ELF-1 (cell line): ENCODE measurements around the gene LTBP1.

ENCODE experiments used
- DNase-seq: peaks from one replicate; pipeline ENCODE4 v3.0.0-alpha.2; 2016; ENCODE audit warnings: low read depth, low spot score

LTBP1 gene

GRCh38 chr2:33307659-33308270 is 361.0 kb downstream of the LTBP1 start:
- DNase-seq, result no peak

DNA sequence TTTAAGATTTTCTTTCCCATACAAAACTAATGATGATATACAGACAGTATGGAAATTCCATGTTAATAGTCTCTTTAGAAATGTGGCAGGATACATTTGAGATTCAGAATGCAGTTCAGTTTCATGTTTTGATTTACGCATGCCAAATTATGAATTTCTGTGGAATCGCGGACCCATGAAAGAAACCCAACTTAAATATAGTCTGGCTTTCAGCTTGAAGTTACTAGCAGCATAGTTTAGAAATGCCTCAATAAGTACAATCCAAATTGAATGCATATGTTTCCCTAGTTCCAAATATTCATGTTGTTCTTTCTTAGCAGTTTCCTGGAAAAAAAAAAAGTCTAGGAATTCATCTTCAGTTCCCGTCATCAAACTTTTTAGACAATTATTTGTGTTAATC is 365.6 kb downstream of the LTBP1 start:
- no peak for DNase-seq

GRCh38 chr2:33313039-33313438 is 366.3 kb downstream of the LTBP1 start:
- DNase-seq, result no peak

- no peak for DNase-seq
These were observed 367.8 kb downstream of the LTBP1 start for GRCh38 chr2:33314541-33314940.

DNA sequence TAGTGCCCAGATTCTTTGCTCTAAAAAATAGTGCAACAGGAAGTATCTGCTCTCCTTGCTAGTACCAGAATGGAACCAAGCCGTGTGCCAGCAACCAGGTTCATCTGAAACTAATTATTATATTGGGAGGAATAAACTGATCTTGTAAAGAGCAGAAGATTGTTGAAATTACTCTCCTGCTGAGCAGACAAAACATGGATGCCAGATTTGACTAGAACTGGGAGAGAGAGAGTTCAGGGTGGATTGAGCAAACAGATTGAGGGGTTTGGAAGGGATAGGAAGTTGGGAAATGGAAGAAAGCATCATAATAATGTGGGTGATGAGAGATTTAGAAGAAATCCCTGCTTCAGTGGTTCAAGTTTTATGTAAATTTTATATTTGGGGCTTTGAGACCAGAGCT is 369.6 kb downstream of the LTBP1 start:
- no peak for DNase-seq

GRCh38 chr2:33317369-33318007 is 370.7 kb downstream of the LTBP1 start:
- no peak for DNase-seq

DNA sequence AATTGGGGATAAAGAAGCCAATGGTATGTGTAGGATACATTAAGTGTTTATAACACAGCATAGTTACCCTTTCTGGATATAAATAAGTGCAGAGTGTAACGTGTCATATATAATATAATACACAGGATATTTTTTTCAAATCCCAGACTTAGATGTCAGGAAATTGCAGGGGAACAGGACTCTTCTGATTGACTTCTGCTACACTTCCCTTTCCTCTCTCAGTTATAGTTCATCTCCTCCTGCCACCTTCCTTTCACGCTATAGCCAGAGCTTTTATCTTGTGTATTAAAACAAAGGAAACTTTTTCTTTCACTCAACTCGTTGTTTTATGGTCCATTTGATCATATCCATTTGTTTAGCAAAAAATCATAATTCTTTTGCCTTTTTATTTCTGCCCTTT is 371.7 kb downstream of the LTBP1 start:
- no peak for DNase-seq

GRCh38 chr2:33320573-33320972 is 373.8 kb downstream of the LTBP1 start:
- DNase-seq, result no peak

DNA sequence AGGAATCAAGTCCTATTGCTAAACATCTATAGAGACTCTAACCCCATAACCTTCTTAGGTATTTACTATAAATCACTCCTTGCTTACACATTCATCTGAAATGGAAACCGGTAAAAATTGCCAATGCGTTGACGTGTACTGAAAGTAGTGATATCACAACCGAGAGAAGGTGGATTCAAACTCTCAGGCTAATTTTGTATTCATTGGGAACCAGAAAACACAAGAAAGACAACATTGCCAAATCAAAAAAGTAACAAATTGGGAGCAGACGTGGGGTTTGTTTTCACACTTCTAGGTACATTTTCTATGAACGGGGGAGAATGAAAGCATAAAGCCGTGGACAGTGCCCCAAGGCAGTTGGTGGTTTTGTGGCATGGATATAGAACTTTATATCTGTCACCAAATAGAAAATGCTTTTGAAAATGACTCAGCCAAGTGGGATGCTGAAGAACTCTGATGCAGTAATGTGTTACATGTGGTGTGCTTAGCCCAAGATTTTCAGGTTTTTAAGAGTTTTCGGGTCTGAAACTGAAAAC is 374.6 kb downstream of the LTBP1 start:
- DNase-seq, result no peak

DNA sequence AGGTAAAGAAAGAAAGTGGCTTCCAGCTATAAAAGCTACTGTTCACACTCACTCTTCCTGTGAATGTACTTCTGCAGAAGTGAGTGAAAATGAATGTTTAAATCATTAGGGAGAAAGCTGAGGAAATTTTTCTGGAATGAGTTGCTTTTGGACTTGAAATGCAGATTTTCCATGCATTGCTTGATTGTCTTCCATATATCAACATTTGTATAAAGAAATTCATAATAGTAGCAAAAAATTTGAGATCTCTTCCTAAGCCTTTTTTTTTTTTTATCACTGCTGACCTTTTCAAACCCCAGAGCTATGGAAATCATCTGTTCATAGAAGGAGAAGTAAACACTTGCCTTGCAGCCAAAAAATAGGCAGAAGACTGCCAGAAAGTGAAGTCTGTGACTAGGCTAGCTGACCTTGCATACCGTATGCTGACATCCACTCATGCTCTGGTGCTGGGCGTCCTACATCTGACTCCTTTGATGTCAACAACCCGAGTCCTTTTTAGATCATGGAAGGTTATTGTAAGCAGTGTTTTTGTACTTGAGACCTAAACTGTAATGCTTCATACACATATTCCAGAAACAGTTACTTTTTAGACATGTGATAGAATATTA is 375.2 kb downstream of the LTBP1 start:
- DNase-seq, result no peak

DNA sequence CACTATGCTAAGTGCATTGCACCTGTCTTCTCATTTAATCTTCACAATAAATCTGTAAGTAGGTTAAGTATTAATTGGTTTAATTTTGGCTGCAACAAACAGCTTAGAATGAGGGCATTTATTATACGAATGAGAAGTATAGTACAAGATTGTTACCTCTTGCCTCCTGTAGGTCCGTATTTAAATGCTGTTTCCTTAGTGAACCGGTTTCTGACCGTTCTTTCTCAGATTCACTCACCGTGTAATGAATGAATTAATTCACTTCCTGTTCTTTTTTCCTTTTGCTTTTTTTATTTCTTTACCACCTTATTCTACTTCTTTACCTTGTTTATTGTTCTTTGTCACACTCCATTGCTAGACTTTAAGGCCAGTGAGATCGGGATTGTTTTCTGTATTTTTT is 375.9 kb downstream of the LTBP1 start:
- DNase-seq, result no peak

DNA sequence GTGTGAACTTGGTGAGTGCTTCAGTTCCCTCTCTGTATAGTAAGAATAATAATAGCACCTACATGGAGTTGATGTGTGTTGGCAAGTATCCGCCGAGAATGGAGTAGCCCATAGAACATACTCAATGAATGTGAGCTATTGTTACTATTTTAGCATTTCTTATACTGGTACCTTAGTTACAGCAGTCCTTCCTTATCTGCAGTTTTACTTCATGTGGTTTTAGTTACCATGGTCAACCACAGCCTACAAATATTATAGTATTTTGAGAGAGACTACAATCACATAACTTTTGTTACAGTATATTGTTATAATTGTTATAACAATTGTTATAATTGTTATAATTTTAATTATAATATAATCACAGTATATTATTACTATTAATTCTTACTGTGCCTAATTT is 377.2 kb downstream of the LTBP1 start:
- DNase-seq, result no peak

DNA sequence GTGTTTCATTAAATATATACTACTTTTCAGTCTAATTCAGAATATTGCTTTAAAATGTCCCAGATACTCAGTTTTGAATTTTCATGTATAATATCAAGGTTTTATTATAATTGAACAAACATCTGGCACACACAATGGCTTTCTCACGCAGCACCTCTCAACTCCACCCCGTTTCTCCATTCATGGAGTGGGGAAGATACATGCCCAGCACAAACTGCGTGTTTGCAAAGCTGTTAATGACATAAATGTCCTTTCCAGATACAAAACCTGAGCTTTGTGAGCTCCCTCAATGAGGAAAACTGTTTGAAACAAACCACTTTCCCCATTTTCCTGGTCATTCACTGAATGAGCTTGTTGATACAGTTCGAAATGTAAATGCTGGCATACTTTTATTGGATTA is 379.3 kb downstream of the LTBP1 start:
- DNase-seq, result no peak

- no peak for DNase-seq
These were observed 386.7 kb downstream of the LTBP1 start for GRCh38 chr2:33333433-33333832.

DNA sequence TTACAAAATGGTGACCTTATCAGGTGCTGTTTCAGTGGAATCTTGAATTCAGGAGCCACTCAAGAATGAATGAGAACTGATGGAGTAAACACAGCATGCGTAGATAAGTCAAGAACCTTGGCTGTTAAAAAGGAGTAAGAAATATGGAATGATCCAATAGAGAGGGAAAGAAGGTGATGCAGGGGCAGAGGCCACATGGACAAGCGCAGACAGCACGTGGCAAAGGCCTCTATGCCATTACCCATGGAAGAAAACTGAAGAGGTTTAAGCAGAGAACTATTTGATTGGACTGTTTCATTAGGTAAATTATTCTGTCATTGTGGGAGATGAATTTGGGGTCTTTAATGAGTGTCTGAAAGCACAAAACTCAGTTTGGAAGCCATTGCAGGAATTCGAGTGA is 387.3 kb downstream of the LTBP1 start:
- DNase-seq, result no peak

- no peak for DNase-seq
These were observed 388.8 kb downstream of the LTBP1 start for GRCh38 chr2:33335516-33335915.

GRCh38 chr2:33336036-33336625 is 389.4 kb downstream of the LTBP1 start:
- DNase-seq, result no peak

GRCh38 chr2:33337385-33337960 is 390.7 kb downstream of the LTBP1 start:
- no peak for DNase-seq

GRCh38 chr2:33337981-33338380 is 391.2 kb downstream of the LTBP1 start:
- DNase-seq, result no peak

GRCh38 chr2:33339269-33339668 is 392.5 kb downstream of the LTBP1 start:
- no peak for DNase-seq

- no peak for DNase-seq
These were observed 393.5 kb downstream of the LTBP1 start for GRCh38 chr2:33340280-33340679.

DNA sequence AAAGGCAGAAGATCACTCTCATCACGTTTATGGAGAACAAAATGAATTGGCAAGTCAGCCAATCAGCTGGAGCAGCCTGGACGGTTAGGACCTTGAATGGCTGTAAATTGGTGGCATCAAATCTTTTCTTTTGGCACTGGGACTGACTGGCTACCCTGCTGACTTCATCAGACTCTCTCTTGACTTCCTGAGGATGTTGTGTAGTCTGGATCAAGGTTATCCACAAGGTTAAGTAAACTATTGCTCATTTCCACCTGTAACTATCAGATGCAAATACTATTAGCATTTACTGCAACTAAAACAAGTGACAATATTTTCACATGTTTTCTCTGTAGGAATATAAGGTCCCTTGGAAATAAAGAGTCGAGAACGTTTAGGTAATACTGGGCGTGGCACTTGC is 395.4 kb downstream of the LTBP1 start:
- DNase-seq, result no peak
